Stimulated activated CD8-positive, alpha-beta memory T cell treated with anti-CD3 and anti-CD28 coated beads, Interleukin-4, amount 100 ng/mL, for 48 hours (primary cell): ENCODE results near the gene PHF13.

ENCODE experiments used
- DNase-seq: peaks from one replicate; pipeline ENCODE4 v3.0.0-alpha.2; 2020

The PHF13 gene

DNA sequence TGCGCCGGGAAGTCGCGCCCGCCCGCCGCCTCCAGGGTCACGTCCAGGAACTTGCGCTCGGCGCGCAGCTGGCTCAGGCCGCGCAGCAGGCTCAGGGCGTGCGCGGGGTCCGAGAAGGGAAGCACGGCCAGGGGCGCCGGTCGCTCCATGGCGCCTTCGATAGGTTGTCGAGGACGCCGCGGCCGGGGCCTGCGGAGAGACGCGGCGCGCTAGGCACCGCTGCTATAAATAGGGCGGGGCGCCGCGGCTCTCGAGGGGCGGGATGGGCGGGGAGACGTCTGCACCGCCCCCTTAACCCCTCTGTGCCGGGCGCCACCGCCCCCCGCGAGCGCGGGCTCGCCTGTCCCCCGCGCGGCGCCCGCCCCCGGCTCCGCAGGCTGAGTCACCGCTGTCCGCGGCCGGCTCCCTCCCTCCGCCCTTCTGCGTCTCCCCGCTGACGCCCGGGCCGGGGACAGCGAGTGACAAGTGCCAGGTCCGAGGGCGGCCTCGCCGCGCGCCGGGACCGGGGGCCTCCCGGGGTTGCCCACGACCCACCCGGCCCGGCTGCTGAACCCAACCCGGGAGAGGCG lies 10.8 kb upstream of the PHF13 start, which contains the start of gene KLHL21:
Gene KLHL21, minus strand, starts transcription at position 201 of the 569 bp plus-strand sequence. Its CDS starts 52 bp downstream, at position 149.
- peak; percentile 90 for DNase-seq

DNA sequence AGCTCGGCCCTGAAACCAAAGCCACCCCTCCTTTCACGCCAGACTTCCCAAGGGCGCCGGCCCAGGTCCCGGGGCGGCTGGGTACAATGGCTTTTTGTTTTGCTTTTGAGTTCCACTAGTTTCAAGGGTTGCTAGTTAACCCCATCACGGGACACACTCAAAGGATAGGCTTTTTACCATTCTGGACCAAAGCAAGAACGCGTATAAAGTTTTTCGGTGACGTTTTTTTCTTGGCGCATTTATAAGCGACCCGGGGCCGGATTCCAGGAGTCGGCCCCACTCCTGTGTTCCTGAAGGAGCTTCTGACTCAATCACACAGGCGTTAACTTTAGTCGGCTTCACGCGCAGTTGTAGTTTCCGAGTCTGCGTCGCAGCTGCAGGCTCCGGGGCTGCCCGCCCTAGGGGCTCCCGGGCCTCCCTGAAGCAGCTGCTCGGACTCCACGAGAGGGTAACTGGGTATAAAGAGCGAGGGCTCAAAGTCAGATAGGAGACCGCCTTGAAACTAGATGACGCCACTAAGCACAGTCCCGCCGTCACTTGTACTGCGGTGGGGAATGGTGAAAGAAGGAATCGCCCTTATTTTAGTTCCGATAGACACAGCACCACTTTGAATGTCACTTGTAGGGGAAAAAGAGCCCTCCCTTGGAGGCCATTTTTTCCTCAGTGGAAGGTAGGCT lies 10.2 kb upstream of the PHF13 start:
- DNase-seq, result peak; percentile 72

DNA sequence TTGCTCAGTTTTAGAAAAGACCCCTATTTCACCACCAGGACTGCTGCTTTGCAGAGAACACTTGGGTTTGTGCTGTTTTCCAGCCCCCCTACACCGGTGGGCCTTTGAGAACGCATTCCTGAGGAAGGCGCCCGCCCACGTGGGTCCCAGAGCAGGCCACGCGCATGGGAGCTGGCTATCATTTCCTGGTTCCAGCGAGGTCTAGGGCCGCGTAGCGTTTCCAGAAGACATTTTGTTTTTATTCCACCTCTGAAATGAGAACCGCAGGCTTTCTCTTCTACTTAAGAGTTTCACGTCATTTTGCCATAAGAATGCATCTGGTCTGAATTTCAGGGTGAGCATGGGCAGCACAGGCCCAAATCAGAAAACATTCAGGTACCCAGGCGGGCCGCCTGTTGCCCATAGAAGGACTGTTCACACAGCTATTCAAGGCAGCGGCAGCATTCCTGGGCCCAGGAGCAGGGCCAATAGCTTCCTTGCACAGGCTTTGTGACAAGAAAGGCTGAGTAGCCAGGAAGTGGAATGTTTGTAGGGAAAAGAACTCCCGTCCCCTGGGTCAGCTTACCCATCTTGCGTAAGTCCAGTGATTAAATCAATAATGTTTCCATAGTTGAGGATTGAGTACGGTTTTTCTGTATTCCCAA lies 9.5 kb upstream of the PHF13 start:
- DNase-seq, result peak; percentile 59

DNA sequence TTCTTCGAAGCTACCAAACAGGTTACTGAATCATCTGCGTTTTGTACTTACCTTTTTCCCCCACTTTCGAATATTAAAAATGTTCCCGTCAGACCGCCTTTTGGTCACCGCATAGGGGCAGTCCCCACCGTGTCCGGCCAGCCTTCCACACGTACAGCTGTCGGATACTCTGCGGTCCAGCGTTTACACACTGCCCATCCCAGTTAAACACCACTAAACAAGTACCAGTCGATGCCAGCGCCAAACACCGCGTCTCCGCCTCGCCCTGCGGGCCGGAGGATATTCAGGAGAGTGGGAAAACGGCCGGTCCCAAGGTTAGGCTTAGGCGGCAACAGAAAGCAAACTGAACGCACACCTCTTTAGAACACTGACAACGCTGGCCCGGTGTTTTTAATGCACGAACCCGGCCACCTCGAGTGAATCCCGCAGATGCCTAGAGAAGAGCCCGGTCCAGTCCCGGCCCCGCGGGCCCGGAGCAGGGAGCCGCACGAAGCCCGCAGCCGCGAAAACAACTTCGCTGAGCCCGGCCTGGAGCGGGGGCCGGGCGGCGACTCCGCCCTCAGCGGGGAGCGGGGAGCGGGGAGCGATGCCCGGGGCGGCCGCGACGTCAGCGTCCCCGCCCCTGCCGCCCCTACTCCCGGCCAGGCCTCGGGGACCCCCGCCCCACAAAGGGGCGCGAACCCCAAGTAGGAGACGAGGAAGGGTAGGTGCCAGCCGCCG lies 730 bp upstream of the PHF13 start:
- no peak for DNase-seq

DNA sequence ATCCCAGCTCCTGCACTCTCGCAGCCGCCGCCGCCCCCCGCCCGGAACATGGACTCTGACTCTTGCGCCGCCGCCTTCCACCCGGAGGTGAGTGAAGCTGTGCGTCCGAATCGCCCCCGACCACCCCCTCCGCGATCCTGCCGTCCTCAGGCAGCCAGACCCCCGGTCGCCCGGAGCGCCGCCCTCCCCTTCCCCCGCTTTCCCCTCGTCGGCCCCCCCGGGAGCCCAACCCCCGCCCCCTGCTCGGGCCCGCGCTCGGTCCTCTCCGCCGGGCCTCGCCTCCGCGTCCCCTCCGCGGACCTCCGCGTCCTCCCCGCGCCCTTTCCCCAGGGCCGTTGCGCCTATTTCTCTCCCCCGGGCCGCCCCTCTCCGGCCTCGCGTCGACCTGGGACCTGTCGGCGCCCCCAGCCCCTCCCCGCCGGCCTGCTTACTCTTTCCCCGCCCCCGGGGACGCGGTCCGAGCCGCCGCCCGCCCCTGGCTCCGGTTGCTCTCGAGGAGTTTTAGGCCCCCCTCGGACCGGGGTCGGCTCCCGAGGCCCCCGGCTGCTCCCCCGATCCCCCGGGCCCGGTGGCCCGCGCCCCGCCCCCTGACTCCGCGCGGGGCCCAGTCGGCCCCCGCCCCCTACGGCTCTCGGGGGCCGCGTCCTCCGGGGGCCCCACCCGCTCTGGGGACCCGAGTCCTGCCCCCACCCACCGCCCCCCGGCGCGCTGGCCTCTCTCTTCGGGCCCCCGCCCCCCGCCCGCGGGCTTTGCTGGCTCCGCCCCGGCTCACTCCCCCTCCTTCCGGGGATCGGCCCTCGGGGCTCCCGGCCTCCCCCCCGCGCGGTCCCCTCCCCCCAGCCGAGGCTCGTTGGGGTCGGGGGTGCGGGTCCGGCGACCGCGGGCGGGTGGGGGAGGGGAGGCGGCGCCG lies 743 bp downstream of the PHF13 start:
- peak; percentile 73 for DNase-seq

DNA sequence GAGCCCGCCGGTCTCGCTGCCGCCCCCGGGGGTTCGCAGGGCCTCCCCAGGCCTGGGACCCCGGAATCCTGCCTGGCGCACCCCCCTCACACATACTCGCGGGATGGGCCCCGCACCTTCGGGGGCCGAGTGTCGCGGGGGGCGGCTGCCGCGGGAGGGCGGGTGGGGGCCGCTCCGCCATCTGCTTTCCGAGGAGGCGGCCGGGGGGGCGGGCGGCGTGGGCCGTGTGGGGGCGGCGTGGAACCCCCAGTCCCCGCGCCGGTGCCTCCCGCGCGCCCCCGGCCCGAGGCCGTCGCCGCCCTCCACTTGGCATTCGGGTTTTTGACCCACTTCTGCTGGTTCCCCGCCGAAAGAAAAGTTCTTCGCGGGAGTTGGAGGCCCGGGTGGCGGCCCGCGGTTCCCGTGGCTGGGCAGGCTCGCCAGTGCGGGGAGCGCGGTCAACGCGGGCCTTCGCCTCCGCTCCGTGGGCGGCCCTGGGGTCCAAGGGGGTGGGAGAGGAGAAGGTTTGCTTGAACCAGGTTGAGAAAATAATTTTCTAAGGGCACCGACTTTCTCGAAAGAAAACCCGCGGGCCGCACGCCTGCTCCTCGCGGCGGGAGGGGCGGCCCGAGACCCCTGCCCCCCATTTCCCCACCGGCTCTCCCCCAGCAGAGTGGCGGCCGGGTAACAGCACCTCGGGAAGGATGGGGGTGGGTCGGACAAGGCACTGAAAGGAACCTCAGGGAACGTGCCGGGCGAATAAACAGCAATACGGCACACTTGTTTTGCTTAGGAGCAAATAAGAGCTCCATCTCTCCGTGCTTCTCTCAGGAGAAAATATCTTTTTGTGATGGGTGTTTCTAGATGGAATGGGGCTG lies 1.6 kb downstream of the PHF13 start:
- no peak for DNase-seq

DNA sequence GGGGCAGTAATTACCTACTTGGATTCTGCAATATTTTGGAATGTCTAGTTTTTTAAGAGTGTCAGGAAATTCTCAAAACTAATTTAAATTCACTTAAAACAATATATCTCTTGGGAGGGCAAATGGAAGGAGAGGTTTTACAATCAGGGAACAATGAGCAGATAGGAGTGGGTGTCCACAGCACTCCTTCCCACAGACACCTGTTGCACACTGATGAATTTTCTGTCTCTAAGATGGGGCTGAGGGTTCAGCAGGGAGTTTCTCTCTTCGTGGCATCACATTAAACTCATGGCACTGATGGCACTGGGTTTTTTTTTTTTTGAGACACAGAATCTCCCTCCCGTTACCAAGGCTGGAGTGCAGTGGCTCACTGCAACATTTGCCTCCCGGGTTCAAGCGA lies 5.5 kb downstream of the PHF13 start:
- DNase-seq, result no peak

DNA sequence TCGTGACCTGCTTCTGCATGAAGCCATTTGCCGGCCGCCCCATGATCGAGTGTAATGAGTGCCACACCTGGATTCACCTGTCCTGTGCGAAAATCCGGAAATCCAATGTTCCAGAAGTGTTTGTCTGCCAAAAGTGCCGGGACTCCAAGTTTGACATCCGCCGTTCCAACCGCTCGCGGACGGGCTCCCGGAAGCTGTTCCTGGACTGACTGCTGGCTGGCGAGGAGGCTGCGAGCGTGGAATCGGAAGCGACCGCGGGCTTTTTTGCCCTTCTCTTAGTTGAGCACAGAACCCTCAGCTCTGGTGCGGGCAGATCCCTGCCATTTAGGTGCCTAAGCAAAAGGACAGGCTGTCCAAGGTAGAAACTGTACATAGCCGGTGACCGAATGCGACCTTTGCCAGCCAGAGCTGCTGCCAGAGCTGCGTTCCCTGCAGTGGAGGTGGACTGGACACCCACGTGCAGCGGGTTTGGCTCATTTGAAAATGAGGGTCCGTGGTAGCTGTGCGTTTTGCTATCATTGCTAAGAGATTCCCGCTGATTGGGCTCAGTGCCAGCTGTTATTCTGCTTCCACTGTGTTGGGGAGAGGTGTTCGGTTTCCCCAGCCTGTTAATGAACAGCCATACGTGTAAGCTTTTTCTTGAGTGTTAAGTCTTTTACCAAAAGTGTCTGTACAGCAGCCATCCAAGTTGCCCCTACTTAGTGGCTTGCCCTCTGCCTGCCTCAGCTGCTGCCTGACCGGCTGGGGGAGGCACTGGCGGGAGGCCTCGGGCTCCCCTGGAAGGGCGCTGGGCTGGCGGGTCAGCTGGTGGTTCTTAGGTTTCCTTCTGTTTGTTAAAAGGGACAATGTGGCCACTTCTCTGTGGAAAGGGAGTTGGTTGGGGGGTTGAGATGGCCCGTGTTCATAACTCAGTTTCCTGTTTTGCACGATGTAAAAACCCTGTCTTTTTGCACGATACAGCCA lies 8.2 kb downstream of the PHF13 start:
- no peak for DNase-seq

DNA sequence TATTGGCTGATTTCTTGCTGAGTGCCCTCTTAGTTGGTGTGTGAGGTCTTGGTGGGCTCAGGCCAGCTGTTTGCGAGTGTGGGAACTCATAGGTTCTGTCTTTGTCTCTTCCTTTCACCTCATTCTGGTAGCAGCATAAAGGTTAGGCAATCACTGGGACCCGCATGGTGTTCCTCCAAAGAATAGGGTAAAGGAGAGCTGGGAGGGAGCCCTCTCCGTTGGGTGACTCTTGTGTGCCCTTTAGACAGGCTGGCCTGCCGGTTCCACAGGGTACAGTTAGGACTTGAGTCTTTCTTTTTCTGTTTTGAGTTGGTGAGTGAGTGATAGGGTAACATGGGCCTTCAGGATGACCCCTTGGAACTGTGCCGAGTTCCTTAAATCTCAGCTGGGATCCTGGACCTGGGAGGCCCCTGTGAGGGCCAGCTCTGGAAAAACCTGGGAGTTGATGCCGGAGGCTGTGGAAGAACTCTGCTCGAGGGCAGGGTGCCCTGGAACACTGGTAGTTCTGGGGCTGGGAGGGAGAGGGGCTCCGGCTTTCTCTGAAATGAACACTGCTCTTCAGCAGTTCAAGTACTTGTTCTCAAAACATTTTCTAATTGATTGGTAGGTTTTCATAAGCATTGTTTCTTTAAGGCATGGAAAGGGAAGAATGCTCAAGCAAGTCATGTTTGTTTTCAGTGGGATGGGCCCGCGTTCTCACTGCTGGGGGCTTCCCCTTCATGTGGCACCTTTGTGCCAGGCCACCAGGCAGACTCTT lies 9.0 kb downstream of the PHF13 start:
- no peak for DNase-seq

DNA sequence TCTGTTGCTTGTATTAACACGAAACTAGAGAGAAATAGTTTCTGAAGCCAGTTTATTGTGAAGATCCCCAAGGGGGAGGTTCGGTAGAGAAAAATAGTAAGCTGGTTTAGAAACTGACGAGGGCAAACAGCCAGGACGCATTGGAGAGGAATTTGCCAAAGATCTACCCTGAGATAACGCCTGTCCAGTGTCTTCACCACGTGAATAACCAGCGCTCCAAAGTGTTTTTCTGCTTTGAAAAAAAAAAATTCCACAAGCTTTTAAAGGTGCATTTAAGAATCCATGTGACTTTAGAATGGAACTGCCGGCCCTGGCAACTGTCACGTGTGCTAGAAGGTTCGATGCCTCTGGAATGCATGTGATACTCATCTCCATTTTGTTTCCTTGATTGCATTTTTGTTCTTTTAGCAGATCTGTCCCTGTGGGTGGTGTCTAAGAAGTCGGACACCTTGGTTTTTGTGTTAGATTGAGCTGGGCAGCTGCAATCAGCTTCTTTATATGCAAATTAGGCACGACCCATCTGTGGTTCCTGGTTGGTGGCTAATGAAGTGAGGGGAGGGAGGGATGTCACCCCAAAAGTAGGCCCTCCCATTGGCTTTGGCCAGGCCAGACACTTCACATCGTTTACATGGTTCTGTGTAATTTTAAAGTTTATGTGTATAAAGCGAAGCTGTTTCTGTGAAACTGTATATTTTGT lies 9.9 kb downstream of the PHF13 start:
- no peak for DNase-seq

DNA sequence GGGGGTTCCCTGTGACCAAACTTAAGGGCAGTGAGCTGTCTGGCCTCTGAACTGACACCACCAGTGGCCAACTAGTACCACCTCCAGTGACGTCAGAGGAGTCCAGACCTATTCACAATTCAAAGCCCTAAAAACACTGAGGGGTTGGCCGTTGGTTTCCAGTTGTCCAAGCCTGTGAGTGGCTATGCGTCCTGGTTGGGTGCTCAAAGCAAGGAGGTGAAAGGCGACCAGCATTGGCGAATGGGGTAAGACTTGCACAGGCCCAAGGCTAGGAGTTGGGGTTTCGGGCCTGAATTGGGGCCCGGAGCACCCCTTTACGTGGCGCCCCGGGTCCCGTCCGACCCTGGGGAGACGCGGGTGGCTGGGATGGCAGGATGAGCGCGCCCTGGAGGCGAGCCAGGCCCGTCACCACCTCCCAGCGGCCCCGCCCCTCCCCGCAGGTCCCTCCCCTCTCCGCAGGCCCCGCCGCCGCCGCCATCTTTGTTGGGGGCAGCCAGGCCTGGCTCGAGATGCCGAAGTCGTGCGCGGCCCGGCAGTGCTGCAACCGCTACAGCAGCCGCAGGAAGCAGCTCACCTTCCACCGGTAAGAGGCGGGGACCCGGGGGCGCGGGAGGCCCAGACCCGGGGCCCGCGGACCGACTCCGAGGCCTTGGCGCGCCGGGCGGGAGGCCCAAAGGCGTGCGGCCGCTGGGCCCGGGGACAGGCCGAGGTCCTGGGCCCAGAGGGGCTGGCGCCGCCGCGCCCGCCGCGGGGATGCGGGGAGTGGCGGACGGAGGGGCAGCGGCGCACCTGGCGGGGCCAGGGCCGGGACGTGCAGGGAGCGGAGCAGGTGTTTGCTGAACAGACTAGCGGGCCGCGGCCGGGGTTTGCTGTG lies 11.4 kb downstream of the PHF13 start, which contains the start of gene THAP3:
Gene THAP3, plus strand, starts transcription at position 159 of the 874 bp plus-strand sequence. Its CDS starts 351 bp downstream, at position 510.
- peak; percentile 93 for DNase-seq

DNA sequence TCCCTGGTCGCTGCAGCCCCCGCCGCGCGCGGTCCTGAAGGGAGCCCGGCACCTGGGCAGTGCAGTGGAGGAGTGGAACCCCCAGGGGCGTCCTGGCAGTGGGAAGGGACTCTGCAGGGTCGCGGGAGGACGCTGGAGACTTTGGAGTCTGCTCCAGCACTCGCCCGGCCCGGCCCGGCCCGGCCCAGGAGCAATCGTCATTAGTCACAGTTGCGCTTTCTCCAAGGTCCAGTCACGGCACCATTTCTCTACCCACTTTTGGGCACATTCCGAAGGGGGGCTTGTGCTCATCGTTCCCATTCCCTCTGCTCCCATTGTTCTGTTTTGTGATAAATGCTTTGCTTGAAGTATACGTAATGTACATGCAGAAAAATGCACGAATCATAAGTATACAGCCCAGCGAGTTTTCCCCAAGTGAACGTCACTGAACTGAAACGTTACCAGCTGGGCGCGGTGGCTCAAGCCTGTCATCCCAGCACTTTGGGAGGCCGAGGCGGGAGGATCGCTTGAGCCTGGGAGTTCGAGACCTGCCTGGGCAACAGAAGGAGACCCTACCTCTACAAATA lies 12.1 kb downstream of the PHF13 start:
- peak; percentile 43 for DNase-seq

DNA sequence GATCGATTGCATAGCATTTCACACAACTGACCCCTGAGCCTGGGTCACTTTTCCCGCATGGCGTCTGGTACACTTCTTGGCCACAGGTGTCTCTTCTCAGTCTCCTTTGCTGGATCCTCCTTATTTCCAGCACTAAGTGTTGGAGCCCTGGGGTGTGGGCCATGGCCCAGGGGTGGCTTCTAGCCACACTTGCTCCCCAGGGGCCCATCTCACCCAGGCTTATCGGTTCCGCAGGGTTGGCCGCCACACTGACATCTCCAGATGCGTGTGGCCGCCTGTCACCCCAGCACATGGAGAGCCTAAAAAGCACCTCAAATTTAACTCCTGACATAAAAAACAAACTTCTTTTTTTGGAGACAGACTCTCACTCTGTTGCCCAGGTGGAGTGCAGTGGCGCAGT lies 13.5 kb downstream of the PHF13 start:
- no peak for DNase-seq

DNA sequence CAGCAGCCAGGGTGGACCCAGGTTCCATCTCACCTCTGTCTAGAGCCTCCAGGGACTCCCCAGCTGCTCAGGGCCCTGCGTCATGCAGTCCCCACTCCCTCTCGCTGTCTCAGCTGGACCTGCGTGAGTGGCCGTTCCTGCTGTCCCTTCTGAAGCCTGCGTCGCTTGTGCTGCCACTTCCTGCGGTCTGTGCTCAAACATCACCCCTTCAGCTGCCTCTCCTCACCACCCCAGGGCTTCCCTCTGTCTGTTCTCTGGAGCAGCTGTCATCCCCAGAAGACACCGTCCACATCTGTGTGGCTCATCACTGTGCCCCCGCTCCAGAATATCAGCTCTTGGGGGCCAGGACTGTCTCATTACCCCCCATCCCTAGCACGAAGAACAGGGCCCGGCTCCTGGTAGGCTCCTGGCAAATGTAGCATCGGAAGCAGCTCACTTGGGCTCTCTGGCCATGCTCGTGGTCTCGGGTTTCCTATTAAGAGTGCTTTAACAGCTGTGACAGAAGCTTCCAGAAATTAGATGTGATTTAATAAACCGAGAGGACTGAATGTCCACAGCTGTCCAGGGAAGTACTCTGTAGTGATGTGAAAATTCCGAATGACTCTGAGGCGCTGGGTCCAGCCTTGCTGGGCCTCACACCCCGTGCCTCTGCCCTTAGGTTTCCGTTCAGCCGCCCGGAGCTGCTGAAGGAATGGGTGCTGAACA lies 14.5 kb downstream of the PHF13 start:
- no peak for DNase-seq

DNA sequence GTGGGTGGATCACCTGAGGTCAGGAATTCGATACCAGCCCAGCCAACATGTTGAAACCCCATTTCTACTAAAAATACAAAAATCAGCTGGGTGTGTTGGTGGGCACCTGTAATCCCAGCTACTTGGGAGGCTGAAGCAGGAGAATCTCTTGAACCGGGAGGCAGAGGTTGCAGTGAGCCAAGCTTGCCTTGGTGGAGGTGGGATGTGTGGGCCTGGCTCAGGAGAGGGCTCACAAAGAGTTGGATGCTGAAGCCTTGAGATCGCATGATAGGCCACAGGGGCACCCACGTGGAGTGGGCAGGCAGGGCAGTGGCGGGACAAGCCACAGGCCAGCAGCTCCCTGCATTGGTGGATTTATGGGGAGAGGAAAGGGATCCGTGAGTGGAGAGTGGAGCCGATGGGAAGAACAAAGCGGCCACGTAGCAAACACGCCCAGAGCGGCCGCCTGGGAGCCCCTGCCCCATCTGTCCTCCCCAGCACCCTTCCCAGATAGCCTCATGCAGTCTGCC lies 15.5 kb downstream of the PHF13 start:
- no peak for DNase-seq

DNA sequence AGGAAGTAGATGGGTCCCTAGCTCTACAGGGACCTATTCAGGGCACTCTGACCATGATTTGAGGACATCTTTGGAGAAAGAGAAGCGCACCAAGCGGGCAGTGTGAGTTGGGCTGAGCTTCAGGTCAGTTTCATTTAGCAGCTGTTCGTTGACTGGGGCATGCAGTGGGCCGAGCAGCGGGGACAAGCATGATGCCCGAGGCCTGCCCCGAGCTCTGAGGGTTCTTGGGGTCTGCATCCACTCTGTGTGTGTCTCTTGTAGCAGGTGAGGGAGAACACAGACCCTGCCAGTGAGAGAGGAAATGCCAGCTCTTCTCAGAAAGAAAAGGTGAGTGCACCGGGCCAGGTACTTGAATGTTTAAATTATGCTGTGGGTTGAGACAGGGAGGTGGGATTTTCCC lies 16.5 kb downstream of the PHF13 start:
- DNase-seq, result no peak

DNA sequence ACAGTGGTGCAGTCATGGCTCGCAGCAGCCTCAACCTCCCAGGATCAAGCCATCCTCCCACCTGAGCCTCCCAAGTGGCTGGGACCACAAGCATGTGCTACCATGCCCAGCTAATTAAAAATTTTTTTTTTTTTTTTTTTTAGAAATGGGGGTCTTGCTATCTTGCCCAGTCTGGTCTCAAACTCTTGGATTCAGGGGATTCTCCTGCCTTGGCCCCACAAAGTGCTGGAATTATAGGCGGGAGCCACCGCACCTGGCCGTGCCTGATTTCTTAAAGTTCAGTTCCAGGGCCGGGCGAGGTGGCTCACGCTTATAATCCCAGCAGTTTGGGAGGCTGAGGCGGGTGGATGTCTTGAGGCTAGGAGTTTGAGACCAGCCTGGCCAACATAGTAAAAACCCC lies 17.5 kb downstream of the PHF13 start:
- DNase-seq, result no peak
